GM04503 (cell line): Measurements from ENCODE around the gene ZNF526.
A peak's percentile ranks its signal among the peaks of the same experiment; 100 is the strongest.

Experiments
- DNase-seq: peaks from one replicate; pipeline ENCODE4 v3.0.0-alpha.2; 2012; ENCODE audit warnings: low read depth

ZNF526 gene, protein sequence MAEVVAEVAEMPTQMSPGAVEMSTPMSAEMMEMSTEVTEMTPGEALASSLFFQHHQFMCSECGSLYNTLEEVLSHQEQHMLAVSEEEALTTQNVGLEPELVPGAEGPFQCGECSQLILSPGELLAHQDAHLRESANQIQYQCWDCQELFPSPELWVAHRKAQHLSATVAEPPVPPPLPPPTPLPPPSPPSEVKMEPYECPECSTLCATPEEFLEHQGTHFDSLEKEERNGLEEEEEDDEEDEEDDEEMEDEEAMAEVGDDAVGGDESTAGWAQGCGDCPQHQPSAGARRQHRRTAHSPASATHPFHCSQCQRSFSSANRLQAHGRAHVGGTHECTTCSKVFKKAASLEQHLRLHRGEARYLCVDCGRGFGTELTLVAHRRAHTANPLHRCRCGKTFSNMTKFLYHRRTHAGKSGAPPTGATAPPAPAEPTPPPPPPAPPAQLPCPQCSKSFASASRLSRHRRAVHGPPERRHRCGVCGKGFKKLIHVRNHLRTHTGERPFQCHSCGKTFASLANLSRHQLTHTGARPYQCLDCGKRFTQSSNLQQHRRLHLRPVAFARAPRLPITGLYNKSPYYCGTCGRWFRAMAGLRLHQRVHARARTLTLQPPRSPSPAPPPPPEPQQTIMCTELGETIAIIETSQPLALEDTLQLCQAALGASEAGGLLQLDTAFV

DNA sequence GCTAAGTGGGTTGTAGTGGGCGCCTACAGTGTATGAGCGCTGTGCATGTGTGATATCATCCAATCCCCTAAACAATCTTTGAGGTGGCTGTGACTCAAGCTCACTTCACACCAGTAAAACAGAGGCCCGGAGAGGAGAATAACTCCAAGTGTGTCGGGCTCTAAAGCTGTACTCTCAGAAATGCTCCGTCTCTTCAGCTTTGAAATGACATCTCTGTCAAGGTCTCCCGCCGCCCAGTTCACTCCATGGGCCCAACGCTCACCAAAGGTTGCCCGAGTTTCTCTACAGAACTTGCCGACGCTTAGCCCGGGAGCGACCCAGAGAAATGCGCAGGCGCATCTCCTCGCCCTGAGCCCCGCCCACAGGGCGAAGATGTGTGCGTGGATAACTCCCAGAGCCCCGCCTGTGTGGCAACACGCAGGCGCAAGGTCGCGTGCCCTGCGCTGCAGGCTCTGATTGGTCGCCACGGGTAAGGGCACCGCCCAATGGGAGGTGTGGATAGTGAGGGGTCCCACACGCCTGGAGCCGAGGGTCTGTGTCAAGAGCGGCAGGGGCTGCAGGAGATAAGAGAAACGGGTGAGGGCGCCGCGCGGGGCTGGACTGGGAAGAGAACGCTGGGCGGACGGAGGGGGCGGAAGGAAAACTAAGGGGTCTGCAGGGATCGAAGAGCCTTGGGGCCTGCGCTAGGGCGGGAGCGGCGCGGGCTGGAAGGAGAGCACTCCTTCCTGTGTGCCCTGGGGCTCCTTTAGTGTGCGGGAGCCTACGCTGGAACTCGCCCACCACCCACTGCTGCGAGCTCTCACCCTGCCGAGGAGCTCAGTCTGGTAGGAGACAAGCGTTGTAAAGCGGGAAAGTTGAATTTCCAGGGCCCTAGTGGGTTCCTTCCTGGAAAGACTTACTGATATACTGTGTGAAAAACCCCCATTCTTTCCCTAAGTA lies at the start of gene ZNF526:
TSS of gene ZNF526 (plus strand) at position 501 of the 939 bp plus-strand sequence. CDS start 4,092 bp downstream, outside the sequence.
- DNase-seq: peak; percentile 82

DNA sequence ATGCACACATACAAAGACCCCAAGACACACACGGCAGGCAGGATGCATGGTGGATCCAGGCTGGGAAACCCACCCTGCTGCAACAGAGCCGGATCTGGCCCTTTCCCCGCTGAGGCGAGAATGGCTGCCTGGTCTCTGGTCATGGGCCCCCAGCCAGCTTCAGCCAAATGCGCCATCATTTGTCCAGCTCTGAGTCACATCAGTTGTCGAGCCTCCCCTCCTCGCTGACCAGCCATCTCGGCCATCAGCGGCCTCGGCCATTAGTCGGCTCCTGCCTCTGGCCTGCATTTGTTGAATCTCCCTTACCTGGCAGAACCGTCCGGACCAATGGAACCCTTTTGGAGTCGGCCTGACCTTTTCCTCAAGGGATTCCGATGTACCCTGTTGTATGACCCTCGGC lies 49.4 kb upstream of the ZNF526 start:
- no peak for DNase-seq

DNA sequence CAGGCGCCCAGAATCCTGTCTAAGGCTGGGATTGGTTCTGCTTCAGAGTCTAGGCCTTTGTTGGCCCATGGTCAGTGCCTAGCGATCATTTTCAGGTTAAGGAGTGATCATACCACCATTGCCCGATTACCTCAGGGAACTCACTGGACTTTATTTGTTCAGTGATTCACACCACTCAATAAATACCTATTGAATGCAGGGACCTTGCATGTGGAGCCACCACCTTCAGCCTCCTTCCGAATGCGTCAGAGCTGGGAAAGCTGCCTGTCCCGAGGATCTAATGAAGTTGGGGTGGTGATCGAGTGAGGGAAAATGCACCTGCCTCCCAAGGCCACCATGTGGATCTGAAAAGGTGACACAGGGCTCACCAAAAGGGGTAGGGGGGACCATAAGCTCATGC lies 47.9 kb upstream of the ZNF526 start:
- DNase-seq: no peak

DNA sequence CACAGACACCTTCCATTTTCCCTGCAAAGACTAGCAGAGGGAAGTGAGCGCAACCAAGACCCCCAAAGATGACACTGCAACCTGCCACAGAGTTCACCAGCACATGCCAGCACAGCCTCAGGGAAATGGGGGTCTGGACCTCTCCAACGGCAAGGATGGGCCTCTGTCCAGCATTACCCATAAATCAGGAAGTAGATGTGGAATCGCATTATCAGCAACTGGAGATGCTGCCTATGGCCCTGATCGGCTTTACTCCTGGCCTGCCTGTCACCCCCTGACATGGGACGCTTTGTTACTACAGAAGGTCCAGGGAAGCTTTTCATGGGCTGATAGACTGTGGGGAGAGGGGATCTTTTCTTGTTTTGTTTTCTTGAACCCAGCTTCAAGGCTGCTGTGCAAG lies 46.4 kb upstream of the ZNF526 start:
- no peak for DNase-seq

DNA sequence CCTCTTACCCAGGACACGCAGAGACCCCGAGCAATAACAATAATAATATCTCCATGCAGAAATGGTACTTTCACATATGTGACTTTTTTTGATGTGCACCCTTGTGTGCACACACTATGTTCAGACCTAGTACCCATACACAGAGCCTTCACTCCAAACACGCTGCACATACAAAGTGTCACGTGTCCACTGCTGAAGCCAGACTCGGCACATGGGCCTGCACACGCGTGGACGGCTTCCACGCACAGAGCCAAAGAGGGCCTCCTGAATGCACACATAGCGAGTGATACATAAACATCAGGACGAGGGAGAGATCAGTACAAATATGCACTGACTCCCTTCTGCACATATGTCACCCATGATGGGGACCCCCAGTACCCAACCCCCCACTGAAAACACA lies 45.9 kb upstream of the ZNF526 start:
- DNase-seq: no peak

DNA sequence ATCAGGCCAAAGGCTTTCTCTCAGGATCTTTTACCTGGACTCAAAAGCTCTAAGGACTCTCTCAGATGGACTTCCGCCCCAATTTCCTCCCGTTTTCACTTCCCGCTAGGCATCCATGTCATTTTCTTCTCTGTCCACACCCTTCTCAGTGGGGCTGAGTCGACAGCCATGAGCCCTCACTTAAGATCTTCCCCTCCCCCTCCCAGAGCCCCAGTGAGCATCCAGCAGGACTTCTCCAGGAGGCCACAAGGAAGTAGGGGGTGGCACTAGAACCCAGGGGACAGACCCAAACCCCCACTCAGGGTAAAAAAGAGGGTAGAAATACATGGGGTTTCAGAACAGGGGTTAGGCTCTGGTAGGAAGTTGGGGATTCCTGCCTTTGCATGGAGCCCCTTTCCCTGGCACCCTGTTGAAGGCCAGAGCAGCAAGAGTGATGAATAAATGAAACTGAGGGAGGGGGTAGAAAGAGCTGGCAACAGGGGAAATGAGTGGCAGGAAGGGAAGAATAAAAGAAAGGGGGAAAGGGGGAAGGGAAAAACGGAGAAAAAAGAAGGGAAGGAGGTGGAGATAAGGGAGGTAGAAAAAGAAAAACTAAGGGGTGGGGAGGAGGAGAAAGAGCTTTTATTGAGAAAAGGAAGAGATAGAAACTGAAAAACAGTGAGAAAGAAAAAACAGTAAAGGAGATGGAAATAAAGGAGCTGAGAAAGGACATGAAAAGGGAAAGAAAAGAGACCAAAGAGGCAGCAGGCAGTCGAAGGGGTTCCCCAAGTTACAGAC lies 45.0 kb upstream of the ZNF526 start:
- DNase-seq: no peak

DNA sequence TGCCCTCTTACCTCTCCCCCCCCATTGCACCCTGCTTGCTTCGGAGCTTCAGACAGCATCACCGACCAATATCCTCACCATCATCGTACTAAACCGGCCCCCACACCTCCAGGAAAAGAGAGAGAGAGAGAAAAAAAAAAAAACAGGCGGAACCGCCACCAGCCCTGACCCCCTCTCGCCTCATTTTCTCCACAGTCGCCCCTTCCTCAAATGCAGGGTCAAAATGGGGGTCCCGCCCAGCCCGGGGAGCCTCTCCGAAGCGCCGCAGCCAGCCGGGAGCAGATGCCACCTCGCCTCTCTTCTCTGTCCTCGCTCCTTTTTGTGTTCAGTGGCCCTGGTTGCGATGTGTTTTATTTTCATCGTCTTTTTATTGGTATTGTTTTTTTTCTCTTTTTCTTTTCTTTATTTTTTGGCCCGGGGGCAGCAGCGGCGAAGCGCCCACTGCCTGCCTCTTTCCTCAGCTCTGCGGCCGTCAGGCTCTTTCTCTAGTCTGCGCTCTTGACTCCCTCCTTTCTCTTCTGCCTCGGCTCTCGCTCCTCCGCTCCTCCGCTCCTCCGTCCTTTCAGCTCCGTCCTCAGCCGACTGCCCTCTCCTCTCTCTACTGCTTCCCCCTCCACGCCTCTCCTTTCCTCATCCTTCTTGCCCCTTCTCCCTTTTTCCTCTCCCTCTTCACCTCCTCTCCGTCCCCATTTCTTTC lies 44.0 kb upstream of the ZNF526 start:
- DNase-seq: no peak

DNA sequence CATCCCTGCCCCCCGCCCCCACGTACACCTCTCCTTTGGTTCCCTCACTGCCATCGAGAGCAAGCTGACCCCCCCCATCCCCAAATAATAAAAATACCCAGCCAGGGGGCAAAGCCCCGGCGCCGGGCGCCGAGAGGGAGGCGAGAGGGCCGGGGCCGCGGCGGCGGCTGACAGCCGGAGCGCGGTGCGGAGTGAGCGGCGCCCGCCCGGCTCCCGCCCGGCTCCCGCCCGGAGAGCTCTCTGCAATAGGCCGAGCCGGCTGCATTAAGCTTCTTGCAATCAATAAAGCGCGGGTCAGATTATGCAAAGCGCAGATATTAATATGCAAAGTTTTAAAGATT lies 43.5 kb upstream of the ZNF526 start:
- no peak for DNase-seq

DNA sequence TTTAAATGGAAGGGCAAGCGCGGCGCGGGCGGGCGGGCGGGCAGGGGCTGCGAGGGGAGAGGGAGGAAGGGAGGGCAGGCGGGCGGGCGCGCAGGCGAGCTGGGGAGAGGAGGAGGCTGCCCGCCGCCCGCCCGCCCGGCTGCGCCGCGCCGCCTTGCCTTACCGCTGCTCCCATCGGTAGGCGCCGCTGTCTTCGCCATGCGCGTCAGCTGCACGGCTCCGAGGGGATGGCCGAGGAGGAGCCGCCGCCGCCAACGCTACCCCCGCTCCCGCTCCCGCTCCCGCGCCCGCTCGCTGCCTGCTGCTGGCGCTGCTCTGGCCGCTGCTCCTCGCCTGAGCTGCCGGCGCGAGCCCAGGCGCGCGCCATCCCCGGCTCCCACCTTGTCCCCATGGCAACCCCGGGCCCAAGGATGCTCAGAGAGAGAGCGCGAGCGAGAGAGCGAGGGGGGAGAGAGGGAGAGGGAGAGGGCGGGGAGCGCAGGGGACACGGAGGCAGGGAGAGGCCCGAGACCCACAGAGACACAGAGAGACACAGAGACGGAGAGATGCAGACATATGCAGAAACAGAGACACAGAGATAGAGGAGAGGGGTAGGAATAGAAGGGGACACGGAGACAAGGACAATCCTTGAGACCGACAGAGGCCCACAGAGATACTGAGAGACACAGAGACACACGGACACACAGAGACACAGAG lies 43.0 kb upstream of the ZNF526 start:
- no peak for DNase-seq

DNA sequence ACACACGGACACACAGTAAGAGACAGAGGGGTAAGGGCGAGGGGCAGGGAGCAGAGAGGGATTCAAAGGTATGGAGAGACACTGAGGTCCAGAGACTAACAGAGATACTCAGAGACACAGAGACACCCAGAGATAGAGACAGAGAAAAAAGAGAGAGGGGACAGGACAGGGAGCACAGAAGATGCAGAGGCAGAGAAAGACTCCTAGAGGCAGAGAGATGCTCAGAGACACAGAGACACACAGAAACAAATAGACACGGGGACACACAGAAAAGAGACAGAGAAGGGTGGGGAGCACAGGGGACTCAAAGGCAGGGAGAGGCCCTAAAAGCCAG lies 42.5 kb upstream of the ZNF526 start:
- no peak for DNase-seq

DNA sequence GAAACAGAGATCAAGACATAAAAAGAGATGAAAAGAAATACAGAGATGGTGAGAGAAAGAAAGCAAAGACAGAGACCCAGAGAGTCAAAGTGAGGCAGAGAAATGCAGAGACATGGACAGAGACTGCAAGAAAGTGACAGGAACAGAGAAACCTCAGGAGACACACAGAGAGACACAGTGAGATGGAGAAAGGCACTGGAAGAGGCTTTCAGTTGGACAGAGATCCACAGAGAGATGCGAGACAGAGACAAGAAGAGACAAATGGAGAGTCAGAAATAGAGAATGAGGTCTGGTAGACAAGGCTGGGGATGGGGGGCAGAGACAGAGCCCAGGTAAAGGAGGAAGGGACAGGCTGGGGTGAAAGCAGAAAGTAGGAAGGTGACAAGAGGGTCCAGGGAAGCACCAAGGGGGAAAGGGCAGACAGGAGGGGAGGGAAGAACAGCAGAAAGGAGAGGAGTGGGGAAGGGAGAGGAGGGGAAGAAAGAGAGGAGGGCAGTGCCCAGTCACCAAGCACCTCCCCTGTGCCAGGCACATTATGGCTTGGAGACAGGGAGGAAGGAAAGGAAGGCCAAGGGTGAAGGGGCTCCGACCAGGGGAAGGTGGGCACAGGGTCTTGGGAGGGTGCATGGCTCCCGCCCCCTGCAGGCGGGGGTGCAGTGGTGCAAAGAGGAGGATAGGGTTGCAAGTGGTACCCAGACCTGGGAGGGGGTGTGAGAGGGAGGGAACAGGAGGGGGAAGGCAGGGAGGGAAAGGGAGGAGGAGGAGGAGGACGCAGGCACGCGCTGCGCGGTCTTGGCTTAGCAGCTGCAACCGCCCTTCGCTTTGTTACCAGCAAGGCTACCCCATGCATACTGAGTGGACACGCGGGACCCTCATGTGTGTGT lies 41.1 kb upstream of the ZNF526 start:
- DNase-seq: no peak

DNA sequence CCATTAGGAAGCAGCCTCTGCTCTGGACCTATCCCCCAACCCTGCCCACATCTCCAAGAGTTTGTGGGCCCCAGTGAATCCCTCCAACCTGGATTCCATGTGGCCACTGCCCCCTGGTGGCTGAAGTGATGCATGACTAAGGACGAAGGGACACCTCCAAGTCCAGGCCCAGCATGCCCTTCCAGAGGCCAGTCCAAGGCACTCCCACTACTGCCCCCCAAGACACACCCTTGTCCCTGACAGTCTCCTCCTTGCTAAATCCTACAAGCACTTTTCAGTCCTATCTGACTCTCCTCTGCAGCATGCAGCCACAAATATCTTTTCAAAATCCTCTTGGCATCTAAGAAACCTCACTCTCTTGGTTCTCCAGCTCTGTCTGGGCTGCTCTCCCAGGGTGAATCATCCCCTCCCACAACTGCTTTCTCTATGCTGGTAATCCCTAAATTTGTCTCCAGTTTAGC lies 35.7 kb upstream of the ZNF526 start:
- DNase-seq: peak; percentile 85

DNA sequence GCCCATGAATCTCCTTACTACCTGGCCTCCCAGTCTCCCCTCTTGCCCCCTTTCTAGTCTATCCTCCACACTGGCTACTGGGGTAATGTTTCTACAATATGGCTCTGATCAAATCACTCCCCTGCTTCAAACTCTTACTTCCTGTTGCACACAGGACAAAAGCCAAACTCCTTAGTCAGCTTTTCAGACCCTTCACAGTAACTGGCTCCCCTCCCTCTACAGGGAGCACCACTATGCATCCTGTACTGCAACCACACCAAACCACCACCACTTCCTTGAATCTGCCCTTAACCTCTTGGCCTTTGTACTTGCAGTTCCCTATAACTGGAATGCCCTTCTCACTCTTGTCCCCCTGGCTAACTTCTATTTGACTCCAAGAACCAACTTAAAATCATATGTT lies 34.8 kb upstream of the ZNF526 start:
- no peak for DNase-seq

DNA sequence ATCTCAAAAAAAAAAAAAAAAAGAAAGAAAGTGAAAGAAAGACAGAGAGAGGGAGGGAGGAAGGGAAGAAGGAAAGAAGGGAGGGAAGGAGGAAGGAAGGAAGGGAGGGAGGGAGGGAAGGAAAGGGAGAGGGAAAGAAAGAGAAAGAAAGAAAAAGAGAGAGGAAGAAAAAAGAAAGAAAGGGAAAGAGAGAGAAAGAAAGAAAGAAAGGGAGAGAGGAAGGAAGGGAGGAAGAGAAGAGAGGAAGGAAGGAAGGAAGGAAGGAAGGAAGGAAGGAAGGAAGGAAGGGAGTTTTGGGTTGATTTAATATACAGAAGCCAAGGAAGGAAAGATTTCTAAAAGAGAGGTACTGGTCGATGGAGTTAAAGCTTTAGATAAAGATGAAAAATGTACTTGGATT lies 31.4 kb upstream of the ZNF526 start:
- no peak for DNase-seq

DNA sequence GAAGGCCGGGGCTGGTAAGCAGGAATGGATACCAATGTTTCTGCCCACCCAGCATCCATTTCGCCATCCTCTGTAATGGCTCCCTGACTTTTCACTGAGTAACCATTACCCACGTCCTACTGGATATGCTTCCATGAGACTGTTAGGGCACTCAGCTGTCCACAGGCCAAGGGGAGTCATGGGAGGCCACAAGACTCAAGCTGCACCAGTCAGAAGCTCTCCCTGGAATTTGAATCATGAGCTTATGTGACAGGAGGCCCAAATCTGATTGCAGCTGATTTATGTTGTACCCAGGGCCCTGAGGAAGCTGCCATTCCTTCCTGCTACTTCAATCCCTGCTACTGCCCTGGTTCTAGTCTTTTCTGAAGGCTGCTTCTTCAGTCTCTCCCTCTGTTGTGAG lies 31.0 kb upstream of the ZNF526 start:
- no peak for DNase-seq

DNA sequence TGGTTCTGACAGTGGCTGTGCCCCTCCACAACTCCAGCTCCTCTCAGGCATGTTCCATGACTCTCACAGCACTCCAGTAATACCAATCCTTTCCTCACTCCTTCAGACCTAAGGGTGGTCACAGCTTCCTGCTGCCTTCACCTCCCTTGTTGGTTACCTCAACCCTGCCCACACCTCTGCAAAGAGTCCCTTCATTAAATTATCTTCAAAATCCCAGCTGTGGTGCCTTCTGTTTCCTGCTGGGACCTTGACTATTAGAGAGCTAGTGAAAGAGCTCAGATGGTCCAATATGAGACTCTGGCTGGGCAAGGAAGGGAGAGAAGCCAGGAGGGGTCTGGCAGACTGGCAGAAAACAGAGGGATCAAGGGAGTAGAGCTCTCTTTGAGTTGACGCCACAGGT lies 28.8 kb upstream of the ZNF526 start:
- DNase-seq: no peak

DNA sequence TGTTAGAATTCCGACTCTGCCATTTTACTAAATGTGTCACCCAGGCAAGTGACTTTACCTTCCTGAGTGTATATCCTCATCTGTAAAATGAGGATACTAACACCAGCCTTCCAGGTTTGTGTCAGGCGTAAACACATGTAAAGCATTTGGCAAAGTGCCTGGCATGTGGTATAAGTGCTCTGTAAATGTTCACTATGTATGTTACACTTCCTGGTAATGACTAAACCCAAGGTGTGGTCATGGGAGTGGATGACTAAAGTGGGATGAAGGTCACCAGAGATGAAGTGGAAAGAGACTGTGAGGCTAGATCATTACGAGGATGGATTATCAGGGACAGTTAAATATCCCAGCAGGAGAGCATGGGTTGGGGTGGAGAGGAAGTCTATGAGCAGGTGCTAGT lies 28.3 kb upstream of the ZNF526 start:
- no peak for DNase-seq

DNA sequence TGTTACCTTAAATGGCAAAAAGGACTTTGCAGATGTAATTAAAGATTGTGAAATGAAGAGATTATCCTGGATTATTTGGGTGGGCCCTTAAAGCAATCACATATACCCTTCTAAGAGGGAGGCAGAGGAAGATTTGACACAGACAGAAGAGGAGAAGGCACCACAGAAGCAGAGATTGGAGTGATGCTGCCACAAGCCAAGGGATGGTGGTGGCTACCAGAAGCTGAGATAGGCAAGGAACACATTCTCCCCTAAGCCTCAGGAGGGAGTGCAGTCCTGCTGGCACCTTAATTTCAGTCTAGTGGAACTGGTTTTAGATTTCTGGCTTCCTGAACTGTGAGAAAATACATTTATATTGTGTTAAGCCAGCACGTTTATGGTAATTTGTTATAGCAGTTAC lies 26.8 kb upstream of the ZNF526 start:
- no peak for DNase-seq

DNA sequence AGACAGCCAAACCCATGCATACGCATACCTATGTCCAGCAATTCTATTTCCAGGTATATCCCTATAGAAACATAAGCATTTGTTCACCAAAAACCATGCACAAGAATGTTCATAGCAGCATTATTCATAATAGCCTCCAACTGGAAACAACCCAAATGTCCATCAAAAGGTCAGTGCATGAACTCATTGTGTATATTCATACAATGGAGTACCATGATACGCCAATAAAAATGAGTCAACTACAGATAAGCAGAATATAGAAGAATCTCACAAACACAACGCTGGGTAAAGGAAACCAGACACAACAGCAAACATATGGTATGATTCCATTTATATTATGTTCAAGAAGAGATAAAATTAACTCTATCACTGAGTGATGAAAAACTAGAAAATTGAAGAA lies 26.4 kb upstream of the ZNF526 start:
- no peak for DNase-seq
